GM23338 (cell line): ENCODE data around the gene PMIS2.

ENCODE experiments used
- CREB1 ChIP-seq: fragments of 250-450 bp; sonication (Bioruptor Pico); IDR thresholded peaks from 2 replicates; pipeline ENCODE4 v1.5.0; 2020; ENCODE audit warnings: low read depth, mild to moderate bottlenecking, moderate library complexity
- EZH2 ChIP-seq: fragments of 200-600 bp; sonication (generic); IDR thresholded peaks from one replicate; pipeline ENCODE4 v1.8.0; 2017; ENCODE audit warnings: antibody characterized with exemption, mild to moderate bottlenecking, low read depth; ENCODE audit not compliant: unreplicated experiment
- EZH2phosphoT487 ChIP-seq: fragments of 200-600 bp; sonication (generic); IDR thresholded peaks from one replicate; pipeline ENCODE4 v1.8.1; 2018; ENCODE audit warnings: antibody characterized with exemption; ENCODE audit not compliant: unreplicated experiment
- JUNB ChIP-seq: IDR thresholded peaks from one replicate; pipeline ENCODE4 v1.6.1; 2016; ENCODE audit warnings: antibody characterized with exemption; ENCODE audit not compliant: unreplicated experiment
- NANOG ChIP-seq: IDR thresholded peaks from 2 replicates; pipeline ENCODE4 v1.6.1; 2016; ENCODE audit warnings: antibody characterized with exemption, borderline replicate concordance
- POLR2AphosphoS5 ChIP-seq: IDR thresholded peaks from 2 replicates; pipeline ENCODE4 v1.6.1; 2016; ENCODE audit warnings: antibody characterized with exemption, low read depth
- REST ChIP-seq: IDR thresholded peaks from one replicate; pipeline ENCODE4 v1.6.1; 2018; ENCODE audit warnings: antibody characterized with exemption; ENCODE audit not compliant: unreplicated experiment
- ZNF114 ChIP-seq: fragments of 250-450 bp; sonication (Bioruptor Pico); IDR thresholded peaks from 2 replicates; pipeline ENCODE4 v1.5.0; 2020; ENCODE audit warnings: mild to moderate bottlenecking, moderate library complexity
- ZNF331 ChIP-seq: fragments of 250-450 bp; sonication (Bioruptor Pico); IDR thresholded peaks from 2 replicates; pipeline ENCODE4 v1.5.0; 2020; ENCODE audit warnings: low read depth, mild to moderate bottlenecking, moderate library complexity
- TF ChIP-seq, protein P1 (sequence below), 2 experiments: fragments of 200-600 bp in 1 of 2; sonication (generic) in 1 of 2; conservative IDR thresholded peaks; 2 replicates each; pipeline versions ENCODE4 v1.5.1 to v1.6.1; 2016 to 2017; ENCODE audit warnings: antibody characterized with exemption in 2 of 2, low read depth in 2 of 2, mild to moderate bottlenecking in 2 of 2, moderate library complexity in 1 of 2
- TF ChIP-seq, protein P2 (sequence below): IDR thresholded peaks from 2 replicates; pipeline ENCODE4 v1.6.1; 2016; ENCODE audit warnings: antibody characterized with exemption
- TF ChIP-seq, protein P3 (sequence below): fragments of 250-450 bp; sonication (Bioruptor Pico); IDR thresholded peaks from 2 replicates; pipeline ENCODE4 v1.5.0; 2020; ENCODE audit warnings: mild to moderate bottlenecking, moderate library complexity

- TF ChIP-seq, protein P1, sequence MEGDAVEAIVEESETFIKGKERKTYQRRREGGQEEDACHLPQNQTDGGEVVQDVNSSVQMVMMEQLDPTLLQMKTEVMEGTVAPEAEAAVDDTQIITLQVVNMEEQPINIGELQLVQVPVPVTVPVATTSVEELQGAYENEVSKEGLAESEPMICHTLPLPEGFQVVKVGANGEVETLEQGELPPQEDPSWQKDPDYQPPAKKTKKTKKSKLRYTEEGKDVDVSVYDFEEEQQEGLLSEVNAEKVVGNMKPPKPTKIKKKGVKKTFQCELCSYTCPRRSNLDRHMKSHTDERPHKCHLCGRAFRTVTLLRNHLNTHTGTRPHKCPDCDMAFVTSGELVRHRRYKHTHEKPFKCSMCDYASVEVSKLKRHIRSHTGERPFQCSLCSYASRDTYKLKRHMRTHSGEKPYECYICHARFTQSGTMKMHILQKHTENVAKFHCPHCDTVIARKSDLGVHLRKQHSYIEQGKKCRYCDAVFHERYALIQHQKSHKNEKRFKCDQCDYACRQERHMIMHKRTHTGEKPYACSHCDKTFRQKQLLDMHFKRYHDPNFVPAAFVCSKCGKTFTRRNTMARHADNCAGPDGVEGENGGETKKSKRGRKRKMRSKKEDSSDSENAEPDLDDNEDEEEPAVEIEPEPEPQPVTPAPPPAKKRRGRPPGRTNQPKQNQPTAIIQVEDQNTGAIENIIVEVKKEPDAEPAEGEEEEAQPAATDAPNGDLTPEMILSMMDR (conservative IDR thresholded peaks at IDR 0.05; ENCODE audit: low read depth in 2 of 2) = no peak
- TF ChIP-seq EZH2 = no peak
- no peak for TF ChIP-seq REST
- no peak for TF ChIP-seq POLR2AphosphoS5
- TF ChIP-seq, protein P2, sequence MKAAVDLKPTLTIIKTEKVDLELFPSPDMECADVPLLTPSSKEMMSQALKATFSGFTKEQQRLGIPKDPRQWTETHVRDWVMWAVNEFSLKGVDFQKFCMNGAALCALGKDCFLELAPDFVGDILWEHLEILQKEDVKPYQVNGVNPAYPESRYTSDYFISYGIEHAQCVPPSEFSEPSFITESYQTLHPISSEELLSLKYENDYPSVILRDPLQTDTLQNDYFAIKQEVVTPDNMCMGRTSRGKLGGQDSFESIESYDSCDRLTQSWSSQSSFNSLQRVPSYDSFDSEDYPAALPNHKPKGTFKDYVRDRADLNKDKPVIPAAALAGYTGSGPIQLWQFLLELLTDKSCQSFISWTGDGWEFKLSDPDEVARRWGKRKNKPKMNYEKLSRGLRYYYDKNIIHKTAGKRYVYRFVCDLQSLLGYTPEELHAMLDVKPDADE = no peak
- TF ChIP-seq EZH2phosphoT487 = no peak
- TF ChIP-seq NANOG = no peak
- no peak for TF ChIP-seq ZNF114 (CRISPR knock-in tag)
- TF ChIP-seq JUNB = no peak
- no peak for TF ChIP-seq ZNF331
- TF ChIP-seq, protein P3, sequence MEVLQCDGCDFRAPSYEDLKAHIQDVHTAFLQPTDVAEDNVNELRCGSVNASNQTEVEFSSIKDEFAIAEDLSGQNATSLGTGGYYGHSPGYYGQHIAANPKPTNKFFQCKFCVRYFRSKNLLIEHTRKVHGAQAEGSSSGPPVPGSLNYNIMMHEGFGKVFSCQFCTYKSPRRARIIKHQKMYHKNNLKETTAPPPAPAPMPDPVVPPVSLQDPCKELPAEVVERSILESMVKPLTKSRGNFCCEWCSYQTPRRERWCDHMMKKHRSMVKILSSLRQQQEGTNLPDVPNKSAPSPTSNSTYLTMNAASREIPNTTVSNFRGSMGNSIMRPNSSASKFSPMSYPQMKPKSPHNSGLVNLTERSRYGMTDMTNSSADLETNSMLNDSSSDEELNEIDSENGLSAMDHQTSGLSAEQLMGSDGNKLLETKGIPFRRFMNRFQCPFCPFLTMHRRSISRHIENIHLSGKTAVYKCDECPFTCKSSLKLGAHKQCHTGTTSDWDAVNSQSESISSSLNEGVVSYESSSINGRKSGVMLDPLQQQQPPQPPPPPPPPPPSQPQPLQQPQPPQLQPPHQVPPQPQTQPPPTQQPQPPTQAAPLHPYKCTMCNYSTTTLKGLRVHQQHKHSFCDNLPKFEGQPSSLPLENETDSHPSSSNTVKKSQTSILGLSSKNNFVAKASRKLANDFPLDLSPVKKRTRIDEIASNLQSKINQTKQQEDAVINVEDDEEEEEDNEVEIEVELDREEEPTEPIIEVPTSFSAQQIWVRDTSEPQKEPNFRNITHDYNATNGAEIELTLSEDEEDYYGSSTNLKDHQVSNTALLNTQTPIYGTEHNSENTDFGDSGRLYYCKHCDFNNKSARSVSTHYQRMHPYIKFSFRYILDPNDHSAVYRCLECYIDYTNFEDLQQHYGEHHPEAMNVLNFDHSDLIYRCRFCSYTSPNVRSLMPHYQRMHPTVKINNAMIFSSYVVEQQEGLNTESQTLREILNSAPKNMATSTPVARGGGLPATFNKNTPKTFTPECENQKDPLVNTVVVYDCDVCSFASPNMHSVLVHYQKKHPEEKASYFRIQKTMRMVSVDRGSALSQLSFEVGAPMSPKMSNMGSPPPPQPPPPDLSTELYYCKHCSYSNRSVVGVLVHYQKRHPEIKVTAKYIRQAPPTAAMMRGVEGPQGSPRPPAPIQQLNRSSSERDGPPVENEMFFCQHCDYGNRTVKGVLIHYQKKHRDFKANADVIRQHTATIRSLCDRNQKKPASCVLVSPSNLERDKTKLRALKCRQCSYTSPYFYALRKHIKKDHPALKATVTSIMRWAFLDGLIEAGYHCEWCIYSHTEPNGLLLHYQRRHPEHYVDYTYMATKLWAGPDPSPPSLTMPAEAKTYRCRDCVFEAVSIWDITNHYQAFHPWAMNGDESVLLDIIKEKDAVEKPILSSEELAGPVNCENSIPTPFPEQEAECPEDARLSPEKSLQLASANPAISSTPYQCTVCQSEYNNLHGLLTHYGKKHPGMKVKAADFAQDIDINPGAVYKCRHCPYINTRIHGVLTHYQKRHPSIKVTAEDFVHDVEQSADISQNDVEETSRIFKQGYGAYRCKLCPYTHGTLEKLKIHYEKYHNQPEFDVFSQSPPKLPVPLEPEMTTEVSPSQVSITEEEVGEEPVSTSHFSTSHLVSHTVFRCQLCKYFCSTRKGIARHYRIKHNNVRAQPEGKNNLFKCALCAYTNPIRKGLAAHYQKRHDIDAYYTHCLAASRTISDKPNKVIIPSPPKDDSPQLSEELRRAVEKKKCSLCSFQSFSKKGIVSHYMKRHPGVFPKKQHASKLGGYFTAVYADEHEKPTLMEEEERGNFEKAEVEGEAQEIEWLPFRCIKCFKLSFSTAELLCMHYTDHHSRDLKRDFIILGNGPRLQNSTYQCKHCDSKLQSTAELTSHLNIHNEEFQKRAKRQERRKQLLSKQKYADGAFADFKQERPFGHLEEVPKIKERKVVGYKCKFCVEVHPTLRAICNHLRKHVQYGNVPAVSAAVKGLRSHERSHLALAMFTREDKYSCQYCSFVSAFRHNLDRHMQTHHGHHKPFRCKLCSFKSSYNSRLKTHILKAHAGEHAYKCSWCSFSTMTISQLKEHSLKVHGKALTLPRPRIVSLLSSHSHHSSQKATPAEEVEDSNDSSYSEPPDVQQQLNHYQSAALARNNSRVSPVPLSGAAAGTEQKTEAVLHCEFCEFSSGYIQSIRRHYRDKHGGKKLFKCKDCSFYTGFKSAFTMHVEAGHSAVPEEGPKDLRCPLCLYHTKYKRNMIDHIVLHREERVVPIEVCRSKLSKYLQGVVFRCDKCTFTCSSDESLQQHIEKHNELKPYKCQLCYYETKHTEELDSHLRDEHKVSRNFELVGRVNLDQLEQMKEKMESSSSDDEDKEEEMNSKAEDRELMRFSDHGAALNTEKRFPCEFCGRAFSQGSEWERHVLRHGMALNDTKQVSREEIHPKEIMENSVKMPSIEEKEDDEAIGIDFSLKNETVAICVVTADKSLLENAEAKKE (CRISPR knock-in tag) = no peak
- no peak for TF ChIP-seq CREB1 (CRISPR knock-in tag)
Measured at GRCh38 chr19:35558400-35559280, 27.3 kb upstream of the PMIS2 start.
